ENCODE results near the gene TMEM126B. TPM values are rescaled to one million over a fixed set of nuclear protein-coding genes. Genes with fewer than 3 reads are reported as not detected.

Gene TMEM126B
- total and polyA plus RNA-seq, 4 donors, result 52.9 to 129 (median 65.1) TPM

DNA sequence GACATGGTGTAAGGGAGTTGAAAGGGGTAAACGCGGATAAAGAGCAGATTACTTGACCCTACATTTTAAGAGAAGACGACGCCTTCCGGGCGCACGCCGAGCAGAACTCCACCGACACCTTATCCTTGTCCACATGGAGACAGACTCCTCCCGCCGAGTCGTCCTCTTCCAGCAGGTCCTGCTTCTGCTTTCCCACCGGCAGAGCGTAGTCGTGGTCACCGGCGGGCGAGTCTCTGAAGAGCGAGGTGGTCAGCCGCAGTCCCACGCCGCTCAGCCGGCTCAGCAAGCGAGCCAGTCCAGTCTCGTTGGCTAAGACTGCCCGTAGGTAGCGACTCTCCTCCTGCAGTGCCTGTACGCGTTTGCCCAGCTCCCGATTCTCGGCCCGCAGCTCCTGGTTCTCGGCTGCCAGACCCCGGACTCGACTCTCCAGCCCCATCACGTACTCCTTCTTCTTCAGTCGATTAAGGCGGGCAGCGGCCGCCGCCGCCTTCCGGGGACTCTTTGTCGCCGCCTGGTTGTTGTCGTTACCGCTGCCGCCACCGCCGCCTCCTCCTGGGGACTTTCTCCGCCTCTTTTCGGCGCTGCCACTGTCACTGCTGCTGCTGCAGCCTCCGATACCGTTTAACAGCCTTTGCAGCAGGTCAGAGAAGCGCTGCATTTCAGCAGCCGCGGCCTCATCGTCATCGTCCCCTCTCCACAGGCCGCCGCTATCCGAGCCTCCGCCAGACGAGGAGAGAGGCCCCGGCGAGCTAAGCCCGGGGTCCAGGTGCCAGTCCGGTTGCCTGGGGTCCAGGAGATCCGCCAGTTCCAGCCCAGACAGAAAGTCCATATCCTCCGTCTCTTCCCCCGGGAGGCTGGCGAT lies 35.6 kb downstream of the TMEM126B start:
- Histone ChIP-seq H3K4me1 (ENCODE audit: control insufficient read depth in 5 of 5, insufficient read depth in 5 of 5, low read length in 5 of 5) (peaks cover 0 to 31% (median 3%) of the 10 kb centered on the region in 5 donors), H3K27ac (ENCODE audit: low read depth in 1 of 2, low read length in 1 of 2) (peak overlapping the region; percentile 99 to 100), H3K9ac (ENCODE audit: insufficient read depth in 1 of 2, low read length in 2 of 2) (peak overlapping the region; percentile 98 to 99), H3K4me3 (peak overlapping the region; percentile 92), H3K36me3 (ENCODE audit: control insufficient read depth in 4 of 4, insufficient read depth in 4 of 4, low read length in 4 of 4) (peaks cover 0 to 21% (median 7%) of the 10 kb centered on the region in 4 donors), H3K9me3 (ENCODE audit: control insufficient read depth in 4 of 4, insufficient read depth in 3 of 4, low read length in 3 of 4) (no peaks in the 10 kb centered on the region), H3K27me3 (ENCODE audit: control insufficient read depth in 3 of 3, insufficient read depth in 3 of 3, low read length in 2 of 3) (no peaks in the 10 kb centered on the region)
- 0% methylated on average over 73 of the region's 73 CpGs for WGBS, 2 donors
- peak; percentile 87 to 89 (median 87) for DNase-seq
- TF ChIP-seq, protein P1, sequence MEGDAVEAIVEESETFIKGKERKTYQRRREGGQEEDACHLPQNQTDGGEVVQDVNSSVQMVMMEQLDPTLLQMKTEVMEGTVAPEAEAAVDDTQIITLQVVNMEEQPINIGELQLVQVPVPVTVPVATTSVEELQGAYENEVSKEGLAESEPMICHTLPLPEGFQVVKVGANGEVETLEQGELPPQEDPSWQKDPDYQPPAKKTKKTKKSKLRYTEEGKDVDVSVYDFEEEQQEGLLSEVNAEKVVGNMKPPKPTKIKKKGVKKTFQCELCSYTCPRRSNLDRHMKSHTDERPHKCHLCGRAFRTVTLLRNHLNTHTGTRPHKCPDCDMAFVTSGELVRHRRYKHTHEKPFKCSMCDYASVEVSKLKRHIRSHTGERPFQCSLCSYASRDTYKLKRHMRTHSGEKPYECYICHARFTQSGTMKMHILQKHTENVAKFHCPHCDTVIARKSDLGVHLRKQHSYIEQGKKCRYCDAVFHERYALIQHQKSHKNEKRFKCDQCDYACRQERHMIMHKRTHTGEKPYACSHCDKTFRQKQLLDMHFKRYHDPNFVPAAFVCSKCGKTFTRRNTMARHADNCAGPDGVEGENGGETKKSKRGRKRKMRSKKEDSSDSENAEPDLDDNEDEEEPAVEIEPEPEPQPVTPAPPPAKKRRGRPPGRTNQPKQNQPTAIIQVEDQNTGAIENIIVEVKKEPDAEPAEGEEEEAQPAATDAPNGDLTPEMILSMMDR (IDR thresholded peaks at IDR 0.05; ENCODE audit: control extremely low read depth, extremely low read depth), result peak; percentile 9
- ATAC-seq (ENCODE audit: insufficient read depth, low FRiP score), result peak; percentile 73

GRCh38 chr11:85664615-85665481 lies 36.5 kb downstream of the TMEM126B start, which contains the start of gene CREBZF:
Gene CREBZF (minus strand): TSS chr11:85665129. CDS start chr11:85664875, 254 bp downstream.
- Histone ChIP-seq H3K36me3 (ENCODE audit: control insufficient read depth in 4 of 4, insufficient read depth in 4 of 4, low read length in 4 of 4) (peaks cover 0 to 17% (median 7%) of the 10 kb centered on the region in 4 donors), H3K27me3 (ENCODE audit: control insufficient read depth in 3 of 3, insufficient read depth in 3 of 3, low read length in 2 of 3) (no peaks in the 10 kb centered on the region), H3K9me3 (ENCODE audit: control insufficient read depth in 4 of 4, insufficient read depth in 3 of 4, low read length in 3 of 4) (no peaks in the 10 kb centered on the region), H3K4me3 (peak within 1 kb of the TSS; percentile 92), H3K27ac (ENCODE audit: low read depth in 1 of 2, low read length in 1 of 2) (peak within 1 kb of the TSS; percentile 99 to 100), H3K4me1 (ENCODE audit: control insufficient read depth in 5 of 5, insufficient read depth in 5 of 5, low read length in 5 of 5) (peaks cover 0 to 26% (median 3%) of the 10 kb centered on the region in 5 donors), H3K9ac (ENCODE audit: insufficient read depth in 1 of 2, low read length in 2 of 2) (peak within 1 kb of the TSS; percentile 98 to 99)
- WGBS, 2 donors, result 0% methylated on average over 64 to 67 of the region's 67 CpGs
- DNase-seq, result peak; percentile 96 to 98 (median 97)
- ATAC-seq (ENCODE audit: insufficient read depth, low FRiP score), result peak; percentile 97
- TF ChIP-seq, protein P1 (IDR thresholded peaks at IDR 0.05; ENCODE audit: control extremely low read depth, extremely low read depth), result no peak

GRCh38 chr11:85665733-85666132 lies 37.3 kb downstream of the TMEM126B start:
- H3K27me3 ChIP-seq (ENCODE audit: control insufficient read depth in 3 of 3, insufficient read depth in 3 of 3, low read length in 2 of 3), result no peaks in the 10 kb centered on the region
- H3K36me3 ChIP-seq (ENCODE audit: control insufficient read depth in 4 of 4, insufficient read depth in 4 of 4, low read length in 4 of 4), result peaks cover 0 to 15% (median 7%) of the 10 kb centered on the region in 4 donors
- TF ChIP-seq, protein P1 (IDR thresholded peaks at IDR 0.05; ENCODE audit: control extremely low read depth, extremely low read depth), result no peak
- no peak overlapping the region for H3K4me3 ChIP-seq
- peaks cover 0 to 18% (median 3%) of the 10 kb centered on the region in 5 donors for H3K4me1 ChIP-seq (ENCODE audit: control insufficient read depth in 5 of 5, insufficient read depth in 5 of 5, low read length in 5 of 5)
- ATAC-seq (ENCODE audit: insufficient read depth, low FRiP score) (no peak), DNase-seq (peak in 1 of 3 donors; percentile 33)
- WGBS, 2 donors, result 69 to 76% methylated on average over 5 of the region's 5 CpGs
- no peak overlapping the region for H3K27ac ChIP-seq (ENCODE audit: low read depth in 1 of 2, low read length in 1 of 2)
- no peaks in the 10 kb centered on the region for H3K9me3 ChIP-seq (ENCODE audit: control insufficient read depth in 4 of 4, insufficient read depth in 3 of 4, low read length in 3 of 4)
- H3K9ac ChIP-seq (ENCODE audit: insufficient read depth in 1 of 2, low read length in 2 of 2), result no peak overlapping the region
